A673 (cell line): ENCODE data around the gene CGNL1. TPM values are rescaled to one million over a fixed set of nuclear protein-coding genes. Genes with fewer than 3 reads are reported as not detected.

Experiments used
- BruUV-seq: library from RNA; stranded (reverse); fragments of 400-500 nt; replicated peaks from 2 replicates; lab custom pipeline; 2021; lab: Mats Ljungman, UMichigan
- CTCF ChIA-PET: fragments of 300-600 bp; sonication (Branson Sonifier 250); formaldehyde crosslinking; loops from one replicate; lab custom pipeline; 2022; ENCODE audit warnings: antibody characterized with exemption; lab: Charles Lee
- POLR2A ChIA-PET: fragments of 300-600 bp; sonication (Branson Sonifier 250); formaldehyde crosslinking; loops from one replicate; lab custom pipeline; 2022; ENCODE audit warnings: antibody characterized with exemption; ENCODE audit not compliant: low non-redundant PET; lab: Charles Lee
- DNase-seq: peaks from one replicate; pipeline ENCODE4 v3.0.0-alpha.2; 2015; ENCODE audit warnings: low spot score
- H3K27ac ChIP-seq: fragments of 200-600 bp; sonication (generic); 2 replicates; pipeline ENCODE4 v1.5.1; 2016; ENCODE audit warnings: mixed run types, low read depth, mild to moderate bottlenecking, mixed read lengths, antibody characterized with exemption, low read length; ENCODE audit not compliant: poor library complexity, severe bottlenecking
- H3K27me3 ChIP-seq: fragments of 200-600 bp; sonication (generic); replicated peaks from 2 replicates; pipeline ENCODE4 v1.6.1; 2017; ENCODE audit warnings: mixed run types, low read depth, mild to moderate bottlenecking, mixed read lengths, antibody characterized with exemption, low read length; ENCODE audit not compliant: insufficient read depth, poor library complexity
- H3K36me3 ChIP-seq: fragments of 200-600 bp; sonication (generic); 2 replicates; pipeline ENCODE4 v1.6.1; 2016; ENCODE audit warnings: mixed run types, mild to moderate bottlenecking, mixed read lengths, antibody characterized with exemption, low read length; ENCODE audit not compliant: insufficient read depth, poor library complexity, severe bottlenecking
- H3K4me1 ChIP-seq: fragments of 200-600 bp; sonication (generic); 2 replicates; pipeline ENCODE4 v1.6.1; 2017; ENCODE audit warnings: mixed run types, mild to moderate bottlenecking, mixed read lengths, antibody characterized with exemption, low read length; ENCODE audit not compliant: insufficient read depth, poor library complexity, severe bottlenecking
- H3K4me3 ChIP-seq: fragments of 200-600 bp; sonication (generic); 2 replicates; pipeline ENCODE4 v1.5.1; 2016; ENCODE audit warnings: low read depth, mixed run types, mild to moderate bottlenecking, mixed read lengths, low read length; ENCODE audit not compliant: poor library complexity, severe bottlenecking
- H3K9me3 ChIP-seq: fragments of 200-600 bp; sonication (generic); 2 replicates; pipeline ENCODE4 v1.6.1; 2016; ENCODE audit warnings: mixed run types, low read depth, mild to moderate bottlenecking, mixed read lengths, antibody characterized with exemption, low read length; ENCODE audit not compliant: poor library complexity, severe bottlenecking
- CTCF ChIP-seq: fragments of 300-800, 200-600 bp; sonication (generic); conservative IDR thresholded peaks from 2 replicates; pipeline ENCODE4 v1.5.1; 2017; ENCODE audit warnings: low read depth, mild to moderate bottlenecking, antibody characterized with exemption, low read length, moderate library complexity, mixed read lengths
- EZH2 ChIP-seq: fragments of 200-600 bp; sonication (generic); IDR thresholded peaks from 2 replicates; pipeline ENCODE4 v1.6.1; 2017; ENCODE audit warnings: borderline replicate concordance, low read depth, mild to moderate bottlenecking, mixed read lengths, antibody characterized with exemption, low read length; ENCODE audit not compliant: poor library complexity, severe bottlenecking
- intact Hi-C: fragments of 100-400 bp; cut with micrococcal nuclease; formaldehyde crosslinking; loops from one replicate; pipeline ENCODE4 v1.10.0; 2022; ENCODE audit not compliant: unreplicated experiment
- total RNA-seq: library from RNA; stranded (reverse); gene quantifications from 2 replicates; pipeline ENCODE4 v1.2.3, GENCODE V29; 2021

Gene CGNL1
- total RNA-seq, 1 experiment from 2014 or later: 0.58 TPM

GRCh38 chr15:57451555-57451954 is 75.2 kb downstream of the CGNL1 start:
- Histone ChIP-seq H3K27me3 (no peaks in the 10 kb centered on the region), H3K4me1 (no peaks in the 10 kb centered on the region), H3K27ac (no peak overlapping the region), H3K9me3 (no peaks in the 10 kb centered on the region), H3K36me3 (no peaks in the 10 kb centered on the region), H3K4me3 (no peak overlapping the region)
- BruUV-seq: no TSS peak
- ChIA-PET CTCF (no interaction called here), POLR2A (interaction anchor here (0.6 kb wide), 1 partner anchor 25 kb away, joined by 7 read pairs; no protein-coding TSS in a partner anchor)
- no peak for DNase-seq
- TF ChIP-seq EZH2 (no peak), CTCF (no peak)
- intact Hi-C loops: no loop called here

GRCh38 chr15:57452090-57452754 is 75.9 kb downstream of the CGNL1 start:
- ChIA-PET CTCF (no interaction called here), POLR2A (interaction anchor here (0.6 kb wide), 1 partner anchor 26 kb away, joined by 7 read pairs; no protein-coding TSS in a partner anchor)
- intact Hi-C loops: no loop called here
- H3K4me1 ChIP-seq: no peaks in the 10 kb centered on the region
- H3K36me3 ChIP-seq: no peaks in the 10 kb centered on the region
- H3K4me3 ChIP-seq: no peak overlapping the region
- H3K27me3 ChIP-seq: no peaks in the 10 kb centered on the region
- DNase-seq: no peak
- TF ChIP-seq EZH2 (no peak), CTCF (no peak)
- H3K27ac ChIP-seq: no peak overlapping the region
- BruUV-seq: no TSS peak
- H3K9me3 ChIP-seq: no peaks in the 10 kb centered on the region

GRCh38 chr15:57455929-57456328 is 79.6 kb downstream of the CGNL1 start:
- Histone ChIP-seq H3K27ac (no peak overlapping the region), H3K27me3 (no peaks in the 10 kb centered on the region), H3K36me3 (no peaks in the 10 kb centered on the region), H3K9me3 (no peaks in the 10 kb centered on the region), H3K4me3 (no peak overlapping the region), H3K4me1 (peaks cover 16% of the 10 kb centered on the region)
- intact Hi-C loops: no loop called here
- TF ChIP-seq EZH2 (no peak), CTCF (no peak)
- BruUV-seq: no TSS peak
- DNase-seq: no peak
- ChIA-PET POLR2A (no interaction called here), CTCF (no interaction called here)
